Right lobe of liver (tissue), 4 donors: ENCODE results near the gene UBE2N.

Experiments
- POLR2A ChIP-seq: fragments of 450-650 bp; IDR thresholded peaks from one replicate; pipeline ENCODE4 v1.6.1; 2017; ENCODE audit warnings: antibody characterized with exemption, mild to moderate bottlenecking
- TF ChIP-seq, protein P1 (sequence below), 4 donors: fragments of 200-600 bp in 3 of 4; fragments of 450-650 bp in 1 of 4; IDR thresholded peaks; one replicate each; pipeline versions ENCODE4 v1.5.1 to v1.8.0; 2016 to 2022; ENCODE audit warnings: antibody characterized with exemption in 4 of 4, mild to moderate bottlenecking in 2 of 4
- donor health status: DM: no; HTN: no; CAD: no.
- donor health status: DM: no; HTN: no; CAD: no.
- donor health status: DM: no; HTN: yes; CAD: no.

- TF ChIP-seq, protein P1, sequence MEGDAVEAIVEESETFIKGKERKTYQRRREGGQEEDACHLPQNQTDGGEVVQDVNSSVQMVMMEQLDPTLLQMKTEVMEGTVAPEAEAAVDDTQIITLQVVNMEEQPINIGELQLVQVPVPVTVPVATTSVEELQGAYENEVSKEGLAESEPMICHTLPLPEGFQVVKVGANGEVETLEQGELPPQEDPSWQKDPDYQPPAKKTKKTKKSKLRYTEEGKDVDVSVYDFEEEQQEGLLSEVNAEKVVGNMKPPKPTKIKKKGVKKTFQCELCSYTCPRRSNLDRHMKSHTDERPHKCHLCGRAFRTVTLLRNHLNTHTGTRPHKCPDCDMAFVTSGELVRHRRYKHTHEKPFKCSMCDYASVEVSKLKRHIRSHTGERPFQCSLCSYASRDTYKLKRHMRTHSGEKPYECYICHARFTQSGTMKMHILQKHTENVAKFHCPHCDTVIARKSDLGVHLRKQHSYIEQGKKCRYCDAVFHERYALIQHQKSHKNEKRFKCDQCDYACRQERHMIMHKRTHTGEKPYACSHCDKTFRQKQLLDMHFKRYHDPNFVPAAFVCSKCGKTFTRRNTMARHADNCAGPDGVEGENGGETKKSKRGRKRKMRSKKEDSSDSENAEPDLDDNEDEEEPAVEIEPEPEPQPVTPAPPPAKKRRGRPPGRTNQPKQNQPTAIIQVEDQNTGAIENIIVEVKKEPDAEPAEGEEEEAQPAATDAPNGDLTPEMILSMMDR (IDR thresholded peaks at IDR 0.05): no peak
- TF ChIP-seq POLR2A: no peak
Measured at GRCh38 chr12:93376436-93377251, 65.1 kb downstream of the UBE2N start.
